Keratinocyte (primary cell): Measurements from ENCODE around the gene ILDR1. TPM values are rescaled to one million over a fixed set of nuclear protein-coding genes. Genes with fewer than 3 reads are reported as not detected.

Source experiments
- DNase-seq: peaks from one replicate; pipeline ENCODE4 v3.0.0-alpha.2; 2011; ENCODE audit warnings: low read depth, missing footprints, low spot score
- FAIRE-seq: peaks from 2 replicates; lab custom pipeline; 2011; peaks lifted over from hg19 to GRCh38; lab: Jason Lieb, UNC
- H2AFZ ChIP-seq: 2 replicates; pipeline ENCODE4 v1.6.0; 2012; ENCODE audit warnings: low read length, control low read depth, inconsistent platforms; ENCODE audit not compliant: control insufficient read depth
- H3K27ac ChIP-seq: 2 replicates; pipeline ENCODE4 v1.5.1; 2011; ENCODE audit warnings: low read length; ENCODE audit not compliant: control insufficient read depth, insufficient read depth
- H3K27me3 ChIP-seq: 3 replicates; pipeline ENCODE4 v1.6.0; 2011; ENCODE audit warnings: low read length; ENCODE audit not compliant: control insufficient read depth, insufficient read depth; ENCODE audit errors: extremely low read depth
- H3K36me3 ChIP-seq, 2 experiments: 2 replicates in 1 of 2; 3 replicates in 1 of 2; pipeline ENCODE4 v1.5.1; 2011; ENCODE audit warnings: low read length in 2 of 2, mild to moderate bottlenecking in 1 of 2; ENCODE audit not compliant: control insufficient read depth in 2 of 2, insufficient read depth in 2 of 2; ENCODE audit errors: extremely low read depth in 1 of 2
- H3K4me1 ChIP-seq: 3 replicates; pipeline ENCODE4 v1.5.1; 2011; ENCODE audit warnings: low read length; ENCODE audit not compliant: control insufficient read depth, insufficient read depth; ENCODE audit errors: extremely low read depth
- H3K4me2 ChIP-seq: 3 replicates; pipeline ENCODE4 v1.6.0; 2011; ENCODE audit warnings: low read depth, low read length; ENCODE audit not compliant: control insufficient read depth, insufficient read depth; ENCODE audit errors: extremely low read depth
- H3K4me3 ChIP-seq, 3 experiments: fragments of 200-600 bp in 1 of 3; sonication (generic) in 1 of 3; 2 replicates in 2 of 3; 3 replicates in 1 of 3; pipeline ENCODE4 v1.5.1; 2011 to 2016; ENCODE audit warnings: low read length in 3 of 3, mild to moderate bottlenecking in 3 of 3, control low read depth in 2 of 3, inconsistent platforms in 1 of 3, low read depth in 1 of 3, mixed read lengths in 1 of 3, mixed run types in 1 of 3, moderate library complexity in 1 of 3; ENCODE audit not compliant: control insufficient read depth in 2 of 3, insufficient read depth in 2 of 3; ENCODE audit errors: extremely low read depth in 1 of 3
- H3K79me2 ChIP-seq: 2 replicates; pipeline ENCODE4 v1.6.0; 2012; ENCODE audit warnings: low read length; ENCODE audit not compliant: control insufficient read depth, insufficient read depth
- H3K9ac ChIP-seq: 3 replicates; pipeline ENCODE4 v1.6.0; 2011; ENCODE audit warnings: low read length; ENCODE audit not compliant: control insufficient read depth, insufficient read depth; ENCODE audit errors: extremely low read depth
- H3K9me1 ChIP-seq: 3 replicates; pipeline ENCODE4 v1.6.0; 2011; ENCODE audit warnings: low read length; ENCODE audit not compliant: control insufficient read depth, insufficient read depth; ENCODE audit errors: extremely low read depth
- H3K9me3 ChIP-seq: 2 replicates; pipeline ENCODE4 v1.5.1; 2012; ENCODE audit warnings: low read depth, low read length; ENCODE audit not compliant: control insufficient read depth
- H4K20me1 ChIP-seq: 3 replicates; pipeline ENCODE4 v1.6.0; 2011; ENCODE audit warnings: low read length; ENCODE audit not compliant: control insufficient read depth, insufficient read depth; ENCODE audit errors: extremely low read depth
- EZH2 ChIP-seq: IDR thresholded peaks from one replicate; pipeline ENCODE4 v1.6.1; 2012; ENCODE audit warnings: inconsistent platforms, mild to moderate bottlenecking, low read length, moderate library complexity
- dilution Hi-C: fragments of 300-500 bp; cut with MboI; formaldehyde crosslinking; loops from one replicate; pipeline ENCODE4 v1.7.0; 2020; ENCODE audit warnings: low sequenced_read_pairs; ENCODE audit not compliant: extremely low pct_ligation_motif_present
- polyA plus RNA-seq, 5 experiments: library from polyadenylated mRNA; depleted of rRNA in 3 of 5; stranded (reverse) in 3 of 5; stranded (forward) in 1 of 5; unstranded in 1 of 5; fragments of >200 nt; gene quantifications; 1 replicate in 1 of 5; 2 replicates in 3 of 5; 3 replicates in 1 of 5; pipeline versions ENCODE4 v1.2.1 to v1.2.3, GENCODE V29; 2011 to 2012; ENCODE audit warnings: missing spikeins in 2 of 5, low read depth in 1 of 5, low replicate concordance in 1 of 5
- TF ChIP-seq, protein P1 (sequence below), 3 experiments: IDR thresholded peaks in 1 of 3; conservative IDR thresholded peaks in 1 of 3; optimal IDR thresholded peaks in 1 of 3; 2 replicates in 2 of 3; 3 replicates in 1 of 3; pipeline versions ENCODE3 to v1.5.1; 2011; ENCODE audit warnings: low read length in 3 of 3, mild to moderate bottlenecking in 3 of 3, moderate library complexity in 2 of 3, control low read depth in 1 of 3, inconsistent platforms in 1 of 3; ENCODE audit not compliant: insufficient read depth in 2 of 3; ENCODE audit errors: extremely low read depth in 1 of 3

Gene ILDR1
- polyA plus RNA-seq, 1 donor (not counting 4 experiments of a cell fraction or from before 2014, with no cell fraction given): 0.09 TPM

DNA sequence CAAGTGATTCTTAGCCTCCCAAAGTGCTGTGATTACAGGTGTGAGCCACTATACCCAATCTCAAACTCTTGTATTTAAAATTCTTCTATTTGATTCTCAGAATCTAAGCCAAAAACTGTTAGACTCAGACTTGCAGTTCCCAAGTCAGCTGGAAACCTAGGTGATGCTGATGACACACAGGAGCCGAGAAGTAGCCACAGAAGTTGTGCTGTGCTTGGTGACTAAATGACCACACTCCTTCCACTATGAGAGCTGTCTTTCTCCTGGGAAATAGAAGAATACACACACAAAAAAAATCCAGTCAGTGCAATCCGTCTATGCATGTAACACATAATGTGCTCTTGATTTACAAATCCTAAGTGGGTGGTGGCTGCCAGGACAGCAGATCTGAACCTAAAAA, 33.9 kb downstream of the ILDR1 start:
- Histone ChIP-seq H3K27me3 (no peaks in the 10 kb centered on the region), H3K4me3 (no peak overlapping the region), H3K9ac (no peak overlapping the region), H3K79me2 (no peaks in the 10 kb centered on the region), H3K9me1 (no peaks in the 10 kb centered on the region), H3K36me3 (no peaks in the 10 kb centered on the region), H4K20me1 (no peaks in the 10 kb centered on the region), H3K27ac (no peak overlapping the region), H3K4me2 (no peak overlapping the region), H3K9me3 (no peaks in the 10 kb centered on the region), H2AFZ (no peak overlapping the region), H3K4me1 (no peaks in the 10 kb centered on the region)
- no peak for FAIRE-seq
- TF ChIP-seq, protein P1, sequence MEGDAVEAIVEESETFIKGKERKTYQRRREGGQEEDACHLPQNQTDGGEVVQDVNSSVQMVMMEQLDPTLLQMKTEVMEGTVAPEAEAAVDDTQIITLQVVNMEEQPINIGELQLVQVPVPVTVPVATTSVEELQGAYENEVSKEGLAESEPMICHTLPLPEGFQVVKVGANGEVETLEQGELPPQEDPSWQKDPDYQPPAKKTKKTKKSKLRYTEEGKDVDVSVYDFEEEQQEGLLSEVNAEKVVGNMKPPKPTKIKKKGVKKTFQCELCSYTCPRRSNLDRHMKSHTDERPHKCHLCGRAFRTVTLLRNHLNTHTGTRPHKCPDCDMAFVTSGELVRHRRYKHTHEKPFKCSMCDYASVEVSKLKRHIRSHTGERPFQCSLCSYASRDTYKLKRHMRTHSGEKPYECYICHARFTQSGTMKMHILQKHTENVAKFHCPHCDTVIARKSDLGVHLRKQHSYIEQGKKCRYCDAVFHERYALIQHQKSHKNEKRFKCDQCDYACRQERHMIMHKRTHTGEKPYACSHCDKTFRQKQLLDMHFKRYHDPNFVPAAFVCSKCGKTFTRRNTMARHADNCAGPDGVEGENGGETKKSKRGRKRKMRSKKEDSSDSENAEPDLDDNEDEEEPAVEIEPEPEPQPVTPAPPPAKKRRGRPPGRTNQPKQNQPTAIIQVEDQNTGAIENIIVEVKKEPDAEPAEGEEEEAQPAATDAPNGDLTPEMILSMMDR (optimal IDR thresholded peaks at IDR 0.05 in 1 of 3, IDR thresholded peaks at IDR 0.05 in 1 of 3, conservative IDR thresholded peaks at IDR 0.05 in 1 of 3; ENCODE audit: extremely low read depth in 1 of 3, insufficient read depth in 2 of 3, low read length in 3 of 3): no peak
- TF ChIP-seq EZH2: no peak
- dilution Hi-C loops: no loop called here
- DNase-seq: no peak

DNA sequence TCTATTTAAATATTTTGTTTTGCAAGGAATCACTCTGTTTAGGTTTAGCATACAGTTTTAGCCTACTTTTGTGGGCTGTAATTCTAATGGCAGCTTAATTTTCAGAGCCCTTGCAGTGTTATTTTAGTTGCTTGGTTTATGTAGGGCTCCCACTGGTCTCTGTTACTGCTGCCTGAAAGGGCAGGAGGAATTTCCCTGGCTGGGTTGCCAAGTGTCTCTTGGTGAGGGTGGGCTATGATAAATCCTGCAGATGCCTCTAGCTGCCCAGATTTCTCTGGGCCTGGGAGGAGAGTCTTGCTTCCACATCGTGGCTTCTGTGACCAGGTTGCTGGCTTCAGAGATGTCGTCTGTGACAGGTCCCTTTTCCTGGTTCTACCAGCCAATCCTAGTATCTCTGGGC, 36.2 kb downstream of the ILDR1 start:
- no peak for DNase-seq
- dilution Hi-C loops: no loop called here
- H3K9me1 ChIP-seq: no peaks in the 10 kb centered on the region
- no peaks in the 10 kb centered on the region for H3K9me3 ChIP-seq
- H3K36me3 ChIP-seq: no peaks in the 10 kb centered on the region
- FAIRE-seq: peak; percentile 43
- H2AFZ ChIP-seq: no peak overlapping the region
- no peaks in the 10 kb centered on the region for H3K27me3 ChIP-seq
- H3K4me1 ChIP-seq: no peaks in the 10 kb centered on the region
- no peaks in the 10 kb centered on the region for H3K79me2 ChIP-seq
- H3K4me2 ChIP-seq: no peak overlapping the region
- no peak overlapping the region for H3K27ac ChIP-seq
- H3K9ac ChIP-seq: no peak overlapping the region
- H3K4me3 ChIP-seq: no peak overlapping the region
- no peaks in the 10 kb centered on the region for H4K20me1 ChIP-seq
- TF ChIP-seq, protein P1 (optimal IDR thresholded peaks at IDR 0.05 in 1 of 3, IDR thresholded peaks at IDR 0.05 in 1 of 3, conservative IDR thresholded peaks at IDR 0.05 in 1 of 3; ENCODE audit: extremely low read depth in 1 of 3, insufficient read depth in 2 of 3, low read length in 3 of 3): no peak
- no peak for TF ChIP-seq EZH2
